OCI-LY7 (cell line): Measurements from ENCODE around the gene NAPSA. TPM values are rescaled to one million over a fixed set of nuclear protein-coding genes. Genes with fewer than 3 reads are reported as not detected.
A peak's percentile ranks its signal among the peaks of the same experiment; 100 is the strongest.

ENCODE experiments used
- BruUV-seq: library from RNA; stranded (reverse); fragments of 400-500 nt; replicated peaks from 2 replicates; lab custom pipeline; 2021; lab: Mats Ljungman, UMichigan
- CTCF ChIA-PET: fragments of 300-600 bp; sonication (Branson Sonifier 250); formaldehyde crosslinking; loops from one replicate; lab custom pipeline; 2022; ENCODE audit warnings: antibody characterized with exemption; ENCODE audit not compliant: unreplicated experiment; lab: Charles Lee
- POLR2A ChIA-PET: fragments of 300-600 bp; sonication (Branson Sonifier 250); formaldehyde crosslinking; loops from one replicate; lab custom pipeline; 2022; ENCODE audit warnings: antibody characterized with exemption; lab: Charles Lee
- DNase-seq: peaks from one replicate; pipeline ENCODE4 v3.0.0-alpha.2; 2015; ENCODE audit warnings: low spot score
- H2AFZ ChIP-seq: fragments of 200-600 bp; sonication (generic), shearing (Covaris generic); 2 replicates; pipeline ENCODE4 v1.6.1; 2014; ENCODE audit warnings: mild to moderate bottlenecking, antibody characterized with exemption, low read length, moderate library complexity
- H3K27ac ChIP-seq: fragments of 200-600 bp; sonication (generic); 2 replicates; pipeline ENCODE4 v1.5.1; 2014; ENCODE audit warnings: mixed run types, low read depth, mild to moderate bottlenecking, moderate library complexity, low read length, inconsistent platforms; ENCODE audit not compliant: poor library complexity, severe bottlenecking
- H3K36me3 ChIP-seq: fragments of 200-600 bp; sonication (generic); 2 replicates; pipeline ENCODE4 v1.6.1; 2014; ENCODE audit warnings: mild to moderate bottlenecking, antibody characterized with exemption, low read length, moderate library complexity, mixed read lengths; ENCODE audit not compliant: insufficient read depth
- H3K4me1 ChIP-seq: fragments of 200-600 bp; sonication (generic); 2 replicates; pipeline ENCODE4 v1.5.1; 2014; ENCODE audit warnings: mild to moderate bottlenecking, low read length; ENCODE audit not compliant: insufficient read depth, poor library complexity, severe bottlenecking
- H3K4me2 ChIP-seq: fragments of 200-600 bp; sonication (generic); 2 replicates; pipeline ENCODE4 v1.6.1; 2014; ENCODE audit warnings: mild to moderate bottlenecking, low read length
- H3K4me3 ChIP-seq: fragments of 200-600 bp; sonication (generic); 2 replicates; pipeline ENCODE4 v1.5.1; 2014; ENCODE audit warnings: mild to moderate bottlenecking, low read depth, low read length; ENCODE audit not compliant: poor library complexity, severe bottlenecking
- H3K79me2 ChIP-seq: fragments of 200-600 bp; sonication (generic); 2 replicates; pipeline ENCODE4 v1.6.1; 2016; ENCODE audit warnings: low read depth, mild to moderate bottlenecking, low read length, moderate library complexity, mixed read lengths; ENCODE audit not compliant: insufficient read depth
- H3K9me2 ChIP-seq: fragments of 200-600 bp; sonication (generic); 2 replicates; pipeline ENCODE4 v1.6.1; 2016; ENCODE audit warnings: mild to moderate bottlenecking, low read length, mixed read lengths; ENCODE audit not compliant: insufficient read depth
- H3K9me3 ChIP-seq: fragments of 200-600 bp; sonication (generic); 2 replicates; pipeline ENCODE4 v1.6.1; 2014; ENCODE audit warnings: mild to moderate bottlenecking, mixed run types, low read length, mixed read lengths
- H4K20me1 ChIP-seq: fragments of 200-600 bp; sonication (generic); 2 replicates; pipeline ENCODE4 v1.6.1; 2014; ENCODE audit warnings: mild to moderate bottlenecking, antibody characterized with exemption, low read length, moderate library complexity, mixed read lengths; ENCODE audit not compliant: insufficient read depth
- EZH2phosphoT487 ChIP-seq: fragments of 200-600 bp; sonication (generic); IDR thresholded peaks from 2 replicates; pipeline ENCODE4 v1.6.1; 2018; ENCODE audit warnings: low read depth, borderline replicate concordance, mild to moderate bottlenecking, mixed run types, antibody characterized with exemption, low read length, moderate library complexity, mixed read lengths
- intact Hi-C: fragments of 100-400 bp; cut with micrococcal nuclease; formaldehyde crosslinking; loops from one replicate; pipeline ENCODE4 v1.10.0; 2022; ENCODE audit not compliant: unreplicated experiment
- total RNA-seq, 2 experiments: library from RNA; depleted of rRNA in 1 of 2; stranded (reverse); fragments of >200 nt in 1 of 2; shearing (Covaris generic) in 1 of 2; gene quantifications; 2 replicates each; pipeline ENCODE4 v1.2.3, GENCODE V29; 2014 to 2022
- TF ChIP-seq, protein P1 (sequence below): fragments of 200-600 bp; sonication (generic); conservative IDR thresholded peaks from 2 replicates; pipeline ENCODE4 v1.5.1; 2014; ENCODE audit warnings: mild to moderate bottlenecking, antibody characterized with exemption, low read length, moderate library complexity, mixed read lengths

The NAPSA gene
- total RNA-seq, 2 experiments from 2014 or later, result 5.7 to 30.1 TPM

DNA sequence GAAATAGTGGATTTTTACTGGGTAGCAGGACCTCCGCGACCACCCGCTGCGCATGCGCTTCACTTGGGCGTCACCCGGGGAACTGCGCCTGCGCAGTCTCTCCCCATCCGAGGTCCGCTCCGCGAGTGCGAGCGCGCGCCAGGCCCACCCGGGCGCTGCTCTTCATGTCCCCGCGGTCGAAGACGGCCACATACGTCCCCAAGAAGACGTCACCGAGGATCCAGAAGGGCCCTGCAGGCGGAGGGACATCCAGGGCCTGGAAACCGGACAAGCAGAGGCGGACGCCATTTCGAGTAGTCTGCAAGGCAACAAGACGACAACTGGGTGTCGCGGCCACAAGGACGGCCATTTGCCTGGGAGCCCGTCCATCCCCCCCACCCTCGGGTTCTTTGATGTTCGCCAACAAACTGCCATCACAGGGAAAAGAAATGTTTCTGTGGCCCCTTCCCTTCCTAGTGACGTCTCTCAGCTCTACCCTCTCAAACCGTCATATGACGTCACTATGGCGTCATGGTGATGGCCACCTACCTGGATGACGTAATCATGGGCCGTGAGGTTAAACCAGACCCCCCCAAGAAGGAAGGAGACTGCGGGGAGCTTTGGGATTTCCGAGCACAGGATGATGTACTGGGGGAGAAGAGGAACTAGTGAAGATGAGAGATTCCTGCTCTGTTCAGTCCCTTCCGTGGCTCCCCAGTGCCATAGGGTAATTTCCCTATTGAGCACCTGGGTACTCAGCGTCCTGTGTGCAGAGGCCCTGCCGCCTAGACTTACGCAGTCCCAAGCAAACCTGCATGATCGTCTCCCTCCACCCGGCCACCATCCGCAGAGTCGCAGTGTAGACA lies 6.7 kb downstream of the NAPSA start:
- no TSS peak for BruUV-seq
- CTCF ChIA-PET, result no interaction called here
- Histone ChIP-seq H3K79me2 (no peaks in the 10 kb centered on the region), H3K4me1 (peaks cover 47% of the 10 kb centered on the region), H3K9me3 (no peaks in the 10 kb centered on the region), H4K20me1 (no peaks in the 10 kb centered on the region), H3K27ac (no peak overlapping the region), H3K4me3 (no peak overlapping the region), H2AFZ (no peak overlapping the region), H3K4me2 (peak overlapping the region; percentile 10; the same call in 1 of the 2 replicates), H3K9me2 (no peaks in the 10 kb centered on the region), H3K36me3 (peaks cover 10% of the 10 kb centered on the region)
- DNase-seq, result no peak
- POLR2A ChIA-PET, result no interaction called here
- TF ChIP-seq, protein P1, sequence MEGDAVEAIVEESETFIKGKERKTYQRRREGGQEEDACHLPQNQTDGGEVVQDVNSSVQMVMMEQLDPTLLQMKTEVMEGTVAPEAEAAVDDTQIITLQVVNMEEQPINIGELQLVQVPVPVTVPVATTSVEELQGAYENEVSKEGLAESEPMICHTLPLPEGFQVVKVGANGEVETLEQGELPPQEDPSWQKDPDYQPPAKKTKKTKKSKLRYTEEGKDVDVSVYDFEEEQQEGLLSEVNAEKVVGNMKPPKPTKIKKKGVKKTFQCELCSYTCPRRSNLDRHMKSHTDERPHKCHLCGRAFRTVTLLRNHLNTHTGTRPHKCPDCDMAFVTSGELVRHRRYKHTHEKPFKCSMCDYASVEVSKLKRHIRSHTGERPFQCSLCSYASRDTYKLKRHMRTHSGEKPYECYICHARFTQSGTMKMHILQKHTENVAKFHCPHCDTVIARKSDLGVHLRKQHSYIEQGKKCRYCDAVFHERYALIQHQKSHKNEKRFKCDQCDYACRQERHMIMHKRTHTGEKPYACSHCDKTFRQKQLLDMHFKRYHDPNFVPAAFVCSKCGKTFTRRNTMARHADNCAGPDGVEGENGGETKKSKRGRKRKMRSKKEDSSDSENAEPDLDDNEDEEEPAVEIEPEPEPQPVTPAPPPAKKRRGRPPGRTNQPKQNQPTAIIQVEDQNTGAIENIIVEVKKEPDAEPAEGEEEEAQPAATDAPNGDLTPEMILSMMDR, result no peak
- TF ChIP-seq EZH2phosphoT487, result no peak
- intact Hi-C loops, result no loop called here

DNA sequence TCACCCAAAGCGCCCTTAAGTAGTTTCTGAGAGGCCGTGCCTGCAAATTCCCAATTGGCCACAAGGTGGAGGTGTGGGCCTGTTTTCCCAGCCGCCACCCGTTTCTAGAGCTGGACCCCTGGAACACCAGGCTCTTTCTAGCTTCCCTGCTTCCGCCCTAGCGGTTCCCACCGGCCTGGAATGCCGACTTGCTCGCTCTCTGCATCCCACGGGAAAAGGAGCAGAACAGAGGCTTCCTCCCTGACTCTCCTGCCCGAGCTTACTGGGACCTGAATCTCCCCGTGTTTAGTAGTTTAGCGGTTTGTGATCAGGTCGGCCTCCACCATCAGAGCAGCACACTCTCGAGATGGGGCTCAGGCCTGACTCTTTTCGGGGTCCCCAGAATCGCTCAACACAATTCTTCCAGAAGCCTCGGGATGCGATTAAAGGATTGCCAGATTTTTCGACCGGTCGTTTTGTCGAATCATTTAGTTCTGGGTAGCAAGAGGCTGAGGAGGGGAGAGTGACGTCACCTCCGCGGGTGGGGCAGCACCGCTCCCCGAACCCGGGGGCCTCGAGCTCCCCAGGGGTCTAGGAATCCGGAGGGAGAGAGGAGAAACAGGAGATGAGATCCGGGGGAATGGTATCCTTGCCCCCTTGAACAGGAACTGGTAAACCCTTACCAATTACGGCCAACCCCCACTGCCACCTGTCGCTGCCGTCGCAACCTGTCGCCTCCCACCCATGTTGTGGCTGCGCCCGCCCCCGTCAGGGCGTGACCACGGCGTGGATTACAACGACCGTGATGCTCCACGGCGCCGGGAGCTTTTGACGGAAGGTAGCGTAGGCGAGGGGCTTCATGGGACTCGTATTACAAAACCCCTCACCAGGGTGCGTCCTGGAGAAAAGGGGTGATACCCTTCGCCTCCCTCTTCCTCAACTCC lies 8.0 kb downstream of the NAPSA start:
- H3K36me3 ChIP-seq, result peaks cover 10% of the 10 kb centered on the region
- peak overlapping the region; percentile 51 for H3K4me2 ChIP-seq
- H3K4me1 ChIP-seq, result peaks cover 34% of the 10 kb centered on the region
- H4K20me1 ChIP-seq, result no peaks in the 10 kb centered on the region
- CTCF ChIA-PET, result interaction anchor here (0.9 kb wide), 1 partner anchor 104 kb away, joined by 4 read pairs; no protein-coding TSS in a partner anchor
- H3K9me2 ChIP-seq, result no peaks in the 10 kb centered on the region
- no peaks in the 10 kb centered on the region for H3K9me3 ChIP-seq
- H3K4me3 ChIP-seq, result peak overlapping the region; percentile 24
- no peaks in the 10 kb centered on the region for H3K79me2 ChIP-seq
- peak overlapping the region; percentile 43; the same call in 1 of the 2 replicates for H2AFZ ChIP-seq
- TF ChIP-seq, protein P1, result peak; percentile 94
- no peak for TF ChIP-seq EZH2phosphoT487
- no TSS peak for BruUV-seq
- POLR2A ChIA-PET, result no interaction called here
- intact Hi-C loops, result loop anchor here (2.0 kb wide), 1 partner anchor 199 kb away; no protein-coding TSS in a partner anchor
- no peak overlapping the region for H3K27ac ChIP-seq
- peak; percentile 73 for DNase-seq
